DND-41 (cell line): ENCODE results near the gene RGS7.

Experiments used
- EZH2 ChIP-seq: IDR thresholded peaks from 3 replicates; pipeline ENCODE4 v1.6.1; 2012; ENCODE audit warnings: borderline replicate concordance, low read depth, mild to moderate bottlenecking, moderate library complexity, low read length, inconsistent platforms; ENCODE audit not compliant: severe bottlenecking
- TF ChIP-seq, protein P1 (sequence below): IDR thresholded peaks from 2 replicates; pipeline ENCODE4 v1.5.1; 2012; ENCODE audit warnings: borderline replicate concordance, low read length, moderate library complexity, mild to moderate bottlenecking; ENCODE audit not compliant: poor library complexity, severe bottlenecking; ENCODE audit errors: extremely low read depth

DNA sequence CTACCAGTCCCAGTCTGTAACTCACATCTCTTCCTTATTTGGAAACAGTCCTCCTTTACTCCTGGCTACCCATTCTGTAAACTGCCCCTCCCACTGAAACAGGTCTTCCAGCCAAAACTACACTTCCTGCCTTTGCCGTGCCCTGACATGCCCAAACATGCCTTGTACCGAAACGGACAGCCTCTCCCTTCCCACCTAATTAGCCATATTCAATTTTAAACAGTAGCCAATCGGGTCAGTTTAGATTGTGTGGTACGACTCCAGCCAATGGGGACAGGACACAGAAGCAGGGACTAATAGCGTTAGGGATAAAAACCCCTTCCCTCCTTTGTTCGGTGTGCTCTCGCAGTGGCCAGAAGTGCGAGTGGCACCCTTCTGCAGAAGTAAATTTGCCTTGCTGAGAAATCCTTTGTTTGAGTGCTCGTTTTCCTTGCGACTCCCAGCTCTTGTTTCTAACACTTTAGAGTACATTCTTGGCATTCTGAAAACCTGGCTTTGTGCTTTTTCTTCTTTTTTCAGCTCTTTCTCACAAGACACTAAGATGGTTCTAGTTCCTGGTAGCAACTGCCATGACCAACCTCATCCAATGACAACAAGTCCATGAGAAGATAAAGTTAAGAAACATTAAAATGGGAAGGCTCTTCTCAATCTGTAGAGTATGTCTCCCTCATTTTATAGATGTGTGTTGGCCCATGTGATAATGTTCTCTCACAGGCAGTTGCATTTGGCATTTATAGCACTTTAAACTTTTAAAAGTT is 419.9 kb downstream of the RGS7 start:
- TF ChIP-seq, protein P1, sequence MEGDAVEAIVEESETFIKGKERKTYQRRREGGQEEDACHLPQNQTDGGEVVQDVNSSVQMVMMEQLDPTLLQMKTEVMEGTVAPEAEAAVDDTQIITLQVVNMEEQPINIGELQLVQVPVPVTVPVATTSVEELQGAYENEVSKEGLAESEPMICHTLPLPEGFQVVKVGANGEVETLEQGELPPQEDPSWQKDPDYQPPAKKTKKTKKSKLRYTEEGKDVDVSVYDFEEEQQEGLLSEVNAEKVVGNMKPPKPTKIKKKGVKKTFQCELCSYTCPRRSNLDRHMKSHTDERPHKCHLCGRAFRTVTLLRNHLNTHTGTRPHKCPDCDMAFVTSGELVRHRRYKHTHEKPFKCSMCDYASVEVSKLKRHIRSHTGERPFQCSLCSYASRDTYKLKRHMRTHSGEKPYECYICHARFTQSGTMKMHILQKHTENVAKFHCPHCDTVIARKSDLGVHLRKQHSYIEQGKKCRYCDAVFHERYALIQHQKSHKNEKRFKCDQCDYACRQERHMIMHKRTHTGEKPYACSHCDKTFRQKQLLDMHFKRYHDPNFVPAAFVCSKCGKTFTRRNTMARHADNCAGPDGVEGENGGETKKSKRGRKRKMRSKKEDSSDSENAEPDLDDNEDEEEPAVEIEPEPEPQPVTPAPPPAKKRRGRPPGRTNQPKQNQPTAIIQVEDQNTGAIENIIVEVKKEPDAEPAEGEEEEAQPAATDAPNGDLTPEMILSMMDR: no peak
- TF ChIP-seq EZH2: no peak
